ENCODE measurements around the gene NACC2. TPM values are rescaled to one million over a fixed set of nuclear protein-coding genes. Genes with fewer than 3 reads are reported as not detected.

Gene NACC2
- total and polyA plus RNA-seq, 2 experiments from 2014 or later = 3.8 to 20.8 TPM

GRCh38 chr9:136098844-136099243 lies 3.8 kb upstream of the NACC2 start (continued):
- TF ChIP-seq ZNF331 (CRISPR knock-in tag; IDR thresholded peaks at IDR 0.05; ENCODE audit: low read depth) (no peak), EZH2phosphoT487 (IDR thresholded peaks at IDR 0.05; ENCODE audit: unreplicated experiment) (no peak), JUNB (IDR thresholded peaks at IDR 0.05; ENCODE audit: unreplicated experiment) (no peak), STAT1 (IDR thresholded peaks at IDR 0.05; ENCODE audit: unreplicated experiment) (no peak), CREB1 (CRISPR knock-in tag; IDR thresholded peaks at IDR 0.05; ENCODE audit: low read depth) (no peak), NANOG (IDR thresholded peaks at IDR 0.05; ENCODE audit: borderline replicate concordance) (no peak), ZNF462 (CRISPR knock-in tag; IDR thresholded peaks at IDR 0.05) (no peak)

GRCh38 chr9:136098210-136098609 lies 3.1 kb upstream of the NACC2 start:
- no peak for ATAC-seq
- H3K4me3 Mint-ChIP-seq = no peak overlapping the region
- TF ChIP-seq NANOG (IDR thresholded peaks at IDR 0.05; ENCODE audit: borderline replicate concordance) (no peak), JUNB (IDR thresholded peaks at IDR 0.05; ENCODE audit: unreplicated experiment) (no peak), POLR2AphosphoS5 (IDR thresholded peaks at IDR 0.05; ENCODE audit: low read depth) (no peak), EZH2phosphoT487 (IDR thresholded peaks at IDR 0.05; ENCODE audit: unreplicated experiment) (no peak), ZNF114 (CRISPR knock-in tag; IDR thresholded peaks at IDR 0.05) (no peak), ZNF462 (CRISPR knock-in tag; IDR thresholded peaks at IDR 0.05) (no peak)

More at GRCh38 chr9:136098210-136098609, 3.1 kb upstream of the NACC2 start:
- H3F3A ChIP-seq (replicated peaks; ENCODE audit: low read depth) = peaks cover 3% of the 10 kb centered on the region; the same call in 1 of the 2 replicates
- no peak overlapping the region for H3K4me3 ChIP-seq
- no peaks in the 10 kb centered on the region for H3K9me2 ChIP-seq (ENCODE audit: insufficient read depth)
- peaks cover 30% of the 10 kb centered on the region for H3K27me3 ChIP-seq (ENCODE audit: insufficient read depth)
- H3K4me1 ChIP-seq (ENCODE audit: insufficient read depth) = peaks cover 21% of the 10 kb centered on the region
- DNase-seq (ENCODE audit: low spot score) = no peak
- H3K27ac ChIP-seq (ENCODE audit: low read depth) = no peak overlapping the region
- Mint-ChIP-seq H3K4me1 (peaks cover 20% of the 10 kb centered on the region), H3K9me3 (no peaks in the 10 kb centered on the region), H3K27ac (no peak overlapping the region), H3K36me3 (ENCODE audit: low read depth) (no peaks in the 10 kb centered on the region), H3K27me3 (ENCODE audit: insufficient read depth, low read depth, poor library complexity) (peaks cover 30% of the 10 kb centered on the region)
- H3K36me3 ChIP-seq (ENCODE audit: insufficient read depth) = no peaks in the 10 kb centered on the region
- H3K79me2 ChIP-seq (replicated peaks; ENCODE audit: insufficient read depth) = no peaks in the 10 kb centered on the region
- H3K4me2 ChIP-seq = no peak overlapping the region
- no peaks in the 10 kb centered on the region for H4K20me1 ChIP-seq (replicated peaks; ENCODE audit: insufficient read depth)
- no peak overlapping the region for H2AFZ ChIP-seq
